Stimulated activated CD4-positive, alpha-beta T cell treated with anti-CD3 and anti-CD28 coated beads, Interleukin-12 subunit alpha, Interleukin-12 subunit beta, amount 100 ng/mL, for 24 hours (primary cell): Measurements from ENCODE around the gene CDR2.
"Not testable (repeated sequence)": the region's sequence is repeated elsewhere in the genome, so short reads cannot be mapped to it uniquely, and the experiment has no call there.

Experiments used
- DNase-seq, 2 experiments: peaks; one replicate each; pipeline ENCODE4 v3.0.0-alpha.2; 2020; ENCODE audit warnings: low read depth in 2 of 2

The CDR2 gene

DNA sequence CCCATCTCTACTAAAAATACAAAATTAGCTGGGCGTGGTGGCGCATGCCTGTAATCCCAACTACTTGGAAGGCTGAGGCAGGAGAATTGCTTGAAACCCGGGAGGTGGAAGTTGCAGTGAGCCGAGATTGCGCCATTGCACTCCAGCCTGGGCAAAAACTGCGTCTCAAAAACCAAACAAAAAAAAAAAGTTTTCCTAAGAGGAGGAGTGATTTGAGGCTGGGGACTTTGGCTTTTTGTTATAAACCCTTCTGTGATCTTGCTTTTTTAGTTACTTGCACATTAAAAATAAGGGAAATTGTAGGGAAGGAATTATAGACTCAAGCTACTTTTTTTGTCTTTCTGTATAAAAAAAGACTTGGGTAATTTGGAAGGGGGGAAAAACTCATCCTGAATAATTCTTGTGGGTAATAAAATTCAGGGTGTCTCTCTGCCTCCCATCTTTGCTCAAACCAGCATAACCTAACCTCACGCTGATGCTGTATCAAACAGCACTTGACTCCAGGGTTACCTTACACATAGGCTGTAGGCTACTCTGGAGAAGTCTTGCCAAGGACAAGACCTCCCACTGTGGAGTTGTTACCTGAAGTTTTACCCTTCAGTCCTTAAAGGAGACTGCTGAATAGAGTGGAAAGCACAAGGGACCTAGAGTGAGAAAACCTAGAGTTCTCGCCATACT is 1.7 kb upstream of the CDR2 start:
- no peak for DNase-seq

DNA sequence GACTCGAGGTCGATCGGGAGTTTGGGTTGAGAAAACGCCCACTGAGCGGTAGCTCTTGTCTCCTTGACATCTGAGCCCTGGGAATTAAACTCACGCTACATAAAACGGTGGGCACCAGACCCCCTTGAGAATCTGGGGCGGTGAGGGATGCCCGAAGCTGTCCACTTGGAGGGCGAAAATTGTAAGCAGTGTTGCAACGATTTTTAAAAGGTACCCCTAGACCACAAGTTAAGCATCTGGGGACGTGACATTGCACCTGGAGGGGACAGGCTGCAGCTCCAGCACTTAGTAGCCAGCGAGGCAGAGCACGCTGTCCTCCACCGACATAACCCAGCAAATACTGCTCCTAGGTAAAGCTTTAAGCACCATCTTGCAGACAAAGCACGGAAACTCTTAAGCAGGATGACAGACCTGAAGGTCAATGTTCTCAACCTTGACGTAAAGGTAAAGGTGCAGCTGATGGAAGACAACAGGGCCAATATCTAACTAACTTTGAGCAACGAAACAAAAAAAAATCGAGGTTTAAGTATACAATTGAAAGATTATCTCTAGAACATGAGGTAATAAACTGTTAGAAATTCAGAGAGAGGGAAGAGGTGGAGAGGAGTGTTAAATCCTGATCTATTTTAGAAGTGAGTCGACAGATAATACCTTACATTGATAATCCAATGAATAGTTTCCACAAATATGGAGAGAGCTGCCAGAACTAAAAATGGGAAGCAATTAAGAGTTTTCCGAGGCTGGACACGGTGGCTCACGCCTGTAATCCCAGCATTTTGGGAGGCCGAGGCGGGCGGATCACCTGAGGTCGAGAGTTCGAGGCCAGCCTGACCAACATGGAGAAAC is 921 bp upstream of the CDR2 start:
- no peak for DNase-seq

DNA sequence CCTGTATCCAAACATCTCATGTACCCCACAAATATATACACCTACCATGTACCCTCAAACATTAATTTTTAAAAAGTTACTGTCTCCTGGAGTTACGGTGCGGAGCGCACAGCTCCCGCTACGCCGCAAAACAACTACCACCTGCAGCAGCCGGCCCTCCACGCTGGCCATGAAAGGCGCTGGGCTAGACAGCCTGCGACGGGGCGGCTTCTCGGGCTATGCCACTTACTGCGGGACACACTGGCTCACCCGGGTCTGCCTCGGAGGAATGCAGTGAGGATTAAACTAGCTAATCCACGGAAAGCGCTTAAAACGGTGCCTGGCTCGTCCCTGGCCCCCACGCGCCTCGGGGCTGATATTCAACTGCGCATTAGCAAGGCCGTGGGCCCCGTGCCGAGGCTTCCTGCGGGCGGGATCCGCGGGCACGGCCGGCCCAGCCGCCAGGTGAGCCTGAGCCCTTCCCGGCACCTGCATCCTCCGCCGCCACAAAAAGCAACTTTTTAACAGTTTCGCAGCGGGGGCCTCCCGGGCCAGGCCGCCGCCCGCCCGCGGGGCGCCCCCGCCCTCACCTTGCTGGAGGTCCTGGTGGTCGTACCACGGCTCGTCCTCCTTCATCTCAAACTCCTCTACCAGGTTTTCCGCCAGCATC is 633 bp downstream of the CDR2 start:
- peak in 1 of 2 experiments; percentile 20 for DNase-seq

DNA sequence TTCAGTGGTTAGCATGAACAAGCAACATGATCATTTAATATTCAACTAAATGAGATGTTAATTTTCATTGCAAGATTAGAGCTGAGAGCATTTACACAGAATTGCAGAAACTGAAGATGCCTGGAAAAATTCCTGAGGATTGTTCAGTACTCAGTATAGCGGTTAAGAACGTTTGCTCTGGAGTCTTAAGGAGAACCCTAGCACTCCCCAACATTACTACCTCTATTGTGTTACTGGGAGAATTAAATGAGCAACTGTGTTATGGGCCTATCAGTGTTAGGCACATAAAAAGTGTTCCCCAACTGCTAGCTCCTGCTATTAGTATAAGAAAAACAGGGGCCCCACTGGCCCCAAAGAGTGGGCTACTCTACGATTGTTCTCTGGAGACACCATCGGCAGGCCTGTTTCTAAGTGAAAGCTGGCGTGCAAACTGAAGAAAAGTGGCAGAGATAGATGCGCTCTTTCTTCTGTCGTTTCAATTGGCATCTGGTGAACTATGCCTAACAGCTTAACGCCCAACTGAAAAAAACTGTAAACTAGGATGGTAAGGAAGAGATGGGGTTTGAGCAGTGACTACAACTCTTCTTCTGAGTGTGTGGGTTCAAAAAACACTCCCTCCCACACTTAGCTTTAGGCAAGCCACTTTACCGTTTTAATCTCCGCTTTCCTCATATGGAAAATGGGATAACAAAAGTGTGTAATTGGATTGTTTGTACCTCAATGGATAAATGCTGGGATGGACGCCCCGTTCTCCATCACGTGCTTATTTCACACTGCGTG is 1.3 kb downstream of the CDR2 start:
- DNase-seq, result no peak

DNA sequence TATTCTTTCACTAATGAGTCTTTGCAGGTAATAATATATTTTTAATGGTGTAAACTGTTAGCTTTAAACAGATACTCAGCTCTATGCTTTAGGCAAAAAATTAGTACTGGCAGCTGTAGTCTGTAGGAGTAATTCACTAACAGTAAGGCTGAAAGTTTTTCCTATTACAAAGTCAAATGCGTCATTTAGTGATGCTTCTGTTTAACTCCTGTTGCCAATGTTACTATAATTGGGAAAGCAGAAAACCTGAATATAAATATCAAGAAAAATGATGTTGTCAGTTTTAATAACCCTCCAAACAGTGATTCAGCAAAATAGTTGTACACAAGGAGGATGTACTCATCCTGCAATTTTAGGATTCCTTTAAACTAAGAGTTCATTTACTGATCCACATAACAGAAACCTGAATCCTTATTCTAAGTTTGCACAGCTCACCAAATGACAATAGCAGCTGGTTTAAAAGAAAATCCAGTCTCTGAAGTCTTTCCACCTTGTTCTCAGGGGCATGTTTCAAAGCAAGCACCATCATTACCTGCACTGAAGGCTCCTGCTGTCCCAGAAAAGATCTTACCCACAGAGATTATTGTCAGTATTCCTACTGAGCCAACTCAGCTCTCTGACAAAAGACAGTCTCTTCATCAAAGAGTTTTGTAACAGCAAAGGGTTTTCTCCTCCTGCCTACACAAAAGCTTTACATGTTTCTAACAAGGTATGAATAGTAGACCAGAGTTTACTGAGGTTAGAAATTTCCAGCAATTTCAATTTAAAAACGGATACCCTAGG is 4.2 kb downstream of the CDR2 start:
- no peak for DNase-seq

DNA sequence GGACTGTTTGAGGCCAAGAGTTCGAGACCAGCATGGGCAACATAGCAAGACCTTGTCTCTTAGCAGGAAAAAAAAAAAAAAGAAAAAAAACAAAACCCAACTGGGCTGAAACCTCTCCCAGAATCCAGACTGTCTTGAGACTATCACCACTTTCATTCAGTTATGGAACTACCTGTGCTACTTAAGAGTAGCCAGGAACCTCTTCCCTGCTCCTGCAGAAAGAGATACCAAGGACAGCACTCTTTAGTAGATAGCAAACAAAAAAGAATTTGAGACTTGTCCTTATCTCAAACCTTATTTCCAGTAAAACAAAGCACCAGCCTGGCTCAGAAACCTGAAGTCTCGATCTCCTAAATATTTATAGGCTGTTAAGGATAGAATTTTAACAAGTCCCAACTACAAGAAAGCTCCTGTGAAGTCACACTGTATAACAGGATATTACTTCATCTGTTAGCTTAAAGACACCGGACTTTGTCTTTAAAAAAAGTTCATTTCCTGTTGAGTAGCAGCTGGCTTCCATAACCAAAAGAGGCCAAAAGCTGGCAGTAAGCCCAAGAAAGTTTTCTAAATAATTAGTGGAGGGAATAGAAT is 5.1 kb downstream of the CDR2 start:
- no peak for DNase-seq

DNA sequence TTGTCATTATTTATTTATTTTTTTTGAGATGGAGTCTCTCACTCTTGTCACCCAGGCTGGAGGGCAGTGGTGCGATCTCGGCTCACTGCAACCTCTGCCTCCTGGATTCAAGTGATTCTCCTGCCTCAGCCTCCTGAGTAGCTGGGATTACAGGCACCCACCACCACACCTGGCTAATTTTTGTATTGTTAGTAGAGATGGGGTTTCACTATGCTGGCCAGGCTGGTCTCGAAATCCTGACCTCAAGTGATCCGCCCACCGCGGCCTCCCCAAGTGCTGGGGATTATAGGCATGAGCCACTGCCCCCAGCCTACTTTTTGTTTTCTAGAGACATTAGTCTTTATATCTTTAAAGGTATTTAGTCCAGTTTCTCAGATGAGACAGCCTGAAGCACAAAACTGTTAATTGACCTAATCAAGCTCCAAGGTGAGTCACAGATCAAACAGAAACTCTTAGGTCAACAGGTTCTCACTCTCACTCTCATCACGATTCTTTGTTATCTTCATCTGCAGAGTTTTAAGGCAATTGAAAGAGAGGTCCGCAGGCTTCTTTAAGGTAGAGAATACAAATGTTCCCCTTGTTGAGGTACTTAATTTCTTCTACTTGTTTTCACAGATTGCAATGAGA is 6.1 kb downstream of the CDR2 start:
- not testable (repeated sequence) for DNase-seq

DNA sequence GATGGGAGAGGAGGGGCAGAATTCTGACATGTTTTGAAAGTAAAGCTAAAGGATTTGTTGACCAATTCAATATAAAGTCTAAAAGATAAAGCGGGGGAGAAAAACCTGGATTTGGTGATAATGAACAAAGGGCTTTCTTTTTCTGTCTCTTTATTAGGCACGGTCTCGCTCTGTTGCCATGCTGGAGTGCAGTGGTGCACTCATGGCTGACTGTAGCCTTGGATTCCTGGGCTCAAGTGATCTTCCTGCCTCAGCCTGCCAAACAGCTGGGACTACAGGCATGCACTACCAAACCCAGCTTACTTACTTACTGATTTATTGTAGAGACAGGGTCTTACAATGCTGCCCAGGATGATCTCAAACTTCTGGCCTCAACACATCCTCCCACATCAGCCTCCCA is 7.5 kb downstream of the CDR2 start:
- no peak for DNase-seq

DNA sequence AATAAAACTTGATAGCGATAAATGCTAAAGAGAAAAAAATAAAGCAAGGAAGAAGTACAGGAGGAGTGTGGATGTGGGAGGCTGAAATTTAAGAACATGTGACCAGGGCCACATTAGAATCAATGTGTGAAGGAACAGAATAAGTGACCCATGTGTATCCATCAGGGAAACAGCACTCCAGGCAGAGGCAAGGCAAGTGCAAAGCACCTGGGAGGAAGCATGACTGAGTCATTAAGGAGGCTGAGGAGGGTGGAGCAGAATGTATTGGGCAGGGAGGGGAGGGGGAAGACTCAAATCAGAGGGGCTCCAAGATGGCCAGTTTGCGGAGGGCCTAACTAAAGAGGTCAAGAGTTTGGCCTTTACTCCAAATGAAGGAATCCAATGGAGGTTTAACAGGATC is 8.0 kb downstream of the CDR2 start:
- no peak for DNase-seq

DNA sequence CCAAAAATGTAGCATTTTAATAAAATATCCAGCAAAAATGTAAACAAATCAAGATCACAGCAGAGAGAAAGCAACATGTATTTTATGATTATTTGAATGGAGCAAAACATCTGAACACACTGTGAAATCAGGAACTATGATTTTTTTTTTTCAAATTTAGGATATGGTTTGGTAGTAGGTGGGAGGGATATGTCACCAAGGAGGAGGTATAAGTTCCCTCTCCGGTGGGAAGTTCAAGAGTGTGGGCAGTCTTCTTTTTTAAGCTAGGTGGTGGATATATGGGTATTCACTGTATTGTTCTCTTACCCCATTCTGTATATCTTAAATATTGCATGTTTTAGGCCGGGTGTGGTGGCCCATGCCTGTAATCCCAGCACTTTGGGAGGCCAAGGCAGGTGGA is 10.2 kb downstream of the CDR2 start:
- no peak for DNase-seq

DNA sequence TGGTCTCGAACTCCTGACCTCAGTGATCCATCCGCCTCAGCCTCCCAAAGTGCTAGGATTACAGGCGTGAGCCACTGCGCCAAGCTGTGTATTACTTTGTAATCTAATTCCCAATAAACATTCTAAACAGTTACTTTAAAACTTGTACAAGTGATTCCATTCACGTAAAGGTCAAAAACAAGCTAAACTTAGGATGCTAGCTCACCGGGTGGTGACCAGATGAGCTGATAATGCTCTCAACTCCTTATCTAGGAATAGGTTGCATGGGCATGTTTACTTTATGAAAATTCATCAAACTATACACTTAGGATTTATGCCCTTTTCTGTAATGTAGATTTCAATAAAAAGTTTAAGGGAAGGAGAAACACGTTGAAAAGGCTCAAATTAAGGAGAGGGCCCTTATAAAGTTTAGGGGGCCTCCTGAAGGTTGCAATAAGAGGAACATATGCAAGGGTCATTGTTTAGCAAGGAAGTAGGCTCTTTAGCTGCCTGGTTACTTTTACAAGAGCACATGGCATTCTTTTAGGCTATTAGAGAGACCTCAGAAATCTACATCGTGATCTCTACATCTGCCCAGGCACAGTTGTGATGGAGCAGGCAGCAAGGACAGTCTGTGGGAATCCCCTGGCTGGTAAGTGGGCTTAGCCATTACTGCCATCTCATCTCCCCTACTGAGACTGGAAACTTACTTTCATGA is 13.3 kb downstream of the CDR2 start:
- DNase-seq, result no peak

DNA sequence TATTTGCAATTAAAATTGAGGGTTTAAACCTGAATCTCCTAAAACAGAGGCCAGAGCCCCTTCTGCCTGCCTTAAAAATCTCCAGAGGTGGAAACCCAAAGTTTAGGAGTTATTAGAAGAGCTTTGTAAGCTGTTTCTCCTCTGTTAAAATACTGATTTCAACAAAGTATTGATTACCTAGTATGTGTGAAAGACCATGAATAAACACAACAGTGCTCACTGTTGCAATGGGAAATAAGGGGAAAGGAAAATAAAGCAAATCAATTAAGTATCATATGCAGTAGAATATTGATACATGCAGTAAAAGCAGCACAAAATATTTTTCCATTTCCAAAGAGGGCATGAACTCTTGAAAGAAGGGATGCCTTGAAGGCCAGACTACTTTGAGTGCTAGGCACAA is 14.7 kb downstream of the CDR2 start:
- DNase-seq, result no peak

DNA sequence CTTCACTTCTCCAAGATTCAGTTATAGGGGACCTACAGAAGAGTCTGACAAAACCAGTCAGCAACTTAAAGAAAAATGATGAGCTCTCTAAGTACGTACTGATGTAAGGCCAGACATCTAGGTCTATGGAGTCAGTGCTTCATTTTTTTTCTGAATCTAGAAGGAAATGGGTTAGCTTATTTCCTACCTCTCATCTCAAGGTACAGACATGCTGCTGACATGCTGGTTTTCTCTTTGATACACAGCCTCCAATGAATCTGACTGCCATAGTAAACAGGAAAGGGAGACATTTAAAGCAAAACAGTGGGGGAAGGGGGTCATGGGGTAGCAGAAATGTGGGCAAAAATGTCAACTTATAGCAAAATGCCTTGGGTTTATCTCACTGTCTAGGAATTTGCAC is 16.4 kb downstream of the CDR2 start:
- DNase-seq, result no peak

DNA sequence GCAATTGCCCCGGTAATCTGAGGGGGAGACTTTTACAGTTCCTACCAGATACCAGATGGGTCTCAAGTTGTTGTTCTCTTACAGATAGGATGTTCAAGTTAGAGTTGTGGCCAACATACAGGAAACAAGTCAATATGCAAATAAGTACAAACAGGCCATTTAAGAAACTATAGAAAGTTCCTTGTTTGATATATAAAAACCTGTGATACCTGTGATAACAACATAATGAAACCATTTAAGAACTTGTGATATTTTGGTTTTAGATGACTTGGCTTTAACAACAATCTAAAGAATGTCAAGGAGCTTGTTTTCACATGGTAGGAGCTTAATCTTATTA is 16.8 kb downstream of the CDR2 start:
- DNase-seq, result no peak

DNA sequence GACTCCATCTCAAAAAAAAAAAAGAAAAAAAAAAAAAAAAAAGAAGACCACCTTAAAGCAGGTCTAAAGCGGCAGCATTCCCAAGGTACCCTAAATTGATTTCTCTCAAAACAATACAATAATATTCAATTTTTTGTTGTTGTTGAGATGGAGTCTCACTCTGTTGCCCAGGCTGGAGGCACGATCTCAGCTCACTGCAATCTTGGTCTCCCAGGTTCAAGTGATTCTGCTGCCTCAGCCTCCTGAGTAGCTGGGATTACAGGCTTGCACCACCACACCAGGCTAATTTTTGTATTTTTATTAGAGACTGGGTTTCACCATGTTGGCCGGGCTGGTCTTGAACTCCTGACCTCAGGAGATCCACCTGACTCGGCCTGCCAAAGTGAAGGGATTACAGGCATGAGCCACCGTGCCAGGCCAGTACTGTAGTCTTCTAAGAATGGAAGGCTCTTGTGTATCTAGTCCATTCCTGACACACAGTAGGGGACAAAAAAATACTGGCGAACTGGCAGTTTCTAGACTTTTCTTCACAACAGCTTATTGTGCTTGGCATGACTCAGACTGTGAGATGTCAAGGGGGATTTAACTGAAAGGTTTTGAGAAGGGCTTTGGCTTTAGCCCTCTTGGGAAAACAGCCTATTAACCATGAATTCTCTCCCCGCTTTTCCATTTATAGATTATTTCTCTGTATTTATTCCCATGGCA is 17.3 kb downstream of the CDR2 start:
- DNase-seq, result no peak

DNA sequence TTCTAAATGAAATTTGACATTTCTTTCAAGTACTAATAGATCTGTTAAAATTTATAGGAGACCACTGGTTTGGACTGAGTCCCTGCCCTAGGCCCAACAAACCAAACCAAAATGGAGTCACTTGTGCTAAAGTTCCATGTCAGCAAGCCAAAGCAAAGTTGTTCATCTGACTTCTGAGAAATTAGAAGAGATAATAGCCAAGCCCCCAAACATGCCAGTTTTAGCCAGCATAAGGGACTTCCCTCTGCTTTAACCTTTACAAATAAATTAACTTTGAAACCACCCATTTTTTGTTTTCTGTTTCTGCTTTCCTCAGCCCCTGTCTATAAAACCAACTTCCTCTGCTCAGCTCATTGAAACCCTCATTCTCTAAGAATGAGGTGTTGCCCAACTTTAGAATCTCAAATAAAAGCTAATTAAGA is 18.9 kb downstream of the CDR2 start:
- DNase-seq, result no peak

DNA sequence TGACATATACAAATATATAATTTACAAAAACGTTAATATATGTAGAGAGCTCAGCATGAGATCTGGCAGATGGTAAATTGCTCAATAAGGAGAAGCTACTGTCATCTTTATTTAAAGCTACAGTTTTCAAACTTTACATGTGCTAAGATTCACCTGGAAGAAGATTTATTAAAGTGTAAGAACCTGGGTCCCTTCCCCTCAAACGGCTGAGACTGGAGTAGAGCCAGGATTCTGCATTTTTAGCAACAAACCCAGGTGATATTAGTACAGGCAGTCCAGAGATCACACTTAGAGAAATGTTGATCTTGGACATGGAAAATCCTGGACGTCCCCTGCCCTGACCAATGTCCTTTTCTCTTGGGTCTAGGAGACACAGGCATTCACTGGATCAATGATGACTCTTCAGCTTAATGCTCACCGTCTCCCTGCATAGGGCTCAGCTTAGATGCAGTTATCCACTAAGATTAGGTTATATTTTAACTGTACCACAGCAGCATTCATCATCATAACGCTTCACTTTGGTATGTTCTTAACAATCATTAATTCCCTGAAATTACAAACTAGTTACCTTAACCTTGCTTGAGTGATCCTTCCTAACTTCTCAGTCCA is 20.4 kb downstream of the CDR2 start:
- DNase-seq, result no peak

DNA sequence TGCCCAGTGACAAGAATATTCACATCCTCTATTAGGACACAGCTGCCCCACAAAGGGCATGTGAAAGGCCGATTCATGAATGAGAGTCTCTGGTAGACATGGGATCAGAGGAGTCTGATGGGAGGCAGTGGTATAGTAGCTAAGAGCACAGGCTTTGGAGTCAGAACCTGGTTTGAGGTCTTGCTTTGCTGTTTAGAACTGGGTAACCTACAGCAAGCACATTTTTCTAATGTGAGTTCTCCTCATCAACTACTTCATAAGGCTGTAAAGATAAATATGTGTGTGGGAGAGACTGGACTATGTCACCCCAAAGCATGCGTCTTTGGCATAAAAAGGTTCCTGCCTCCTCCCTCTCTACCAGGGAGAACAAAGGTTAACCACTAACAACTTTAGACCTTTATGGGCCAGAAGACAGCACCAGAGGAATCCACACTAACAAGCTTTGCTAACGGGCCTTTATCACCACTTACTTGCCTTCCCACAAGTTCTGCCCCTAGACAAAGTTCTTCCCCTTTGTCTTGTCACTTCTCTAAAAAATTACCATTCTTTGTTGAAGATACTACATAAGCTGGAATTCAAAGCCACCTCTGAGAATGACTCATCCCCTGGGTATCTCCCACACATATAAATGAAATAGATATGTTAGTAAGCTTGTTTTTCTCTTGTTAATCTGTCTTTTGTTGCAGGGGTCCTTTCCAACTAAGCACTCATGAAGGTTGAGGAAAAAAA is 21.1 kb downstream of the CDR2 start:
- no peak for DNase-seq
